ENCODE data around the gene SELE.

Gene SELE

GRCh38 chr1:169707912-169708604, 25.8 kb downstream of the SELE start:
- no CpG with 5 or more reads among the region's 9 CpGs for WGBS (ENCODE audit: extremely low coverage, insufficient coverage, low lambda C conversion rate)
- no peak overlapping the region for H3K23ac ChIP-seq (ENCODE audit: low read length)

GRCh38 chr1:169704797-169705196, 29.1 kb downstream of the SELE start:
- no peak for DNase-seq
- H3K56ac ChIP-seq (ENCODE audit: low read length): no peak overlapping the region
- no peaks in the 10 kb centered on the region for H3K79me2 ChIP-seq (ENCODE audit: control insufficient read depth, insufficient read depth, low read length)
- no peak overlapping the region for H2BK15ac ChIP-seq (replicated peaks; ENCODE audit: low read depth)
- H3K27ac ChIP-seq (ENCODE audit: low read depth, low read length): no peak overlapping the region
- H2BK5ac ChIP-seq (ENCODE audit: low read length): no peak overlapping the region
- H3K9ac ChIP-seq (ENCODE audit: low read length): no peak overlapping the region
- H3K4me3 ChIP-seq (ENCODE audit: low read length): no peak overlapping the region
- no CpG with 5 or more reads among the region's 2 CpGs for WGBS (ENCODE audit: extremely low coverage, insufficient coverage, low lambda C conversion rate)
- peaks cover 2% of the 10 kb centered on the region for H3K4me1 ChIP-seq (ENCODE audit: control insufficient read depth, low read depth, low read length)
- H3K27me3 ChIP-seq (ENCODE audit: insufficient read depth, low read length, poor library complexity): no peaks in the 10 kb centered on the region
- no peak overlapping the region for H3K4ac ChIP-seq (ENCODE audit: low read depth, low read length)
- H4K8ac ChIP-seq (ENCODE audit: low read depth, low read length): no peak overlapping the region
- H3K18ac ChIP-seq (ENCODE audit: low read length): no peak overlapping the region
- no peak overlapping the region for H2BK120ac ChIP-seq (ENCODE audit: low read depth, low read length)
- no peaks in the 10 kb centered on the region for H3K36me3 ChIP-seq (ENCODE audit: control insufficient read depth, insufficient read depth, low read length)
- H2AK5ac ChIP-seq (ENCODE audit: low read length): no peak overlapping the region
- no peak overlapping the region for H3K4me2 ChIP-seq (ENCODE audit: low read length)
- H3K79me1 ChIP-seq (ENCODE audit: low read length): no peaks in the 10 kb centered on the region
- H3K23ac ChIP-seq (ENCODE audit: low read length): no peak overlapping the region
- H4K5ac ChIP-seq (ENCODE audit: low read length): no peak overlapping the region

More at GRCh38 chr1:169707912-169708604, 25.8 kb downstream of the SELE start:
- no peak overlapping the region for H2BK15ac ChIP-seq (replicated peaks; ENCODE audit: low read depth)
- H3K4me3 ChIP-seq (ENCODE audit: low read length): no peak overlapping the region
- no peak overlapping the region for H3K9ac ChIP-seq (ENCODE audit: low read length)
- no peaks in the 10 kb centered on the region for H3K36me3 ChIP-seq (ENCODE audit: control insufficient read depth, insufficient read depth, low read length)
- H2BK5ac ChIP-seq (ENCODE audit: low read length): no peak overlapping the region
- H4K5ac ChIP-seq (ENCODE audit: low read length): no peak overlapping the region
- H2AK5ac ChIP-seq (ENCODE audit: low read length): no peak overlapping the region
- H3K4me1 ChIP-seq (ENCODE audit: control insufficient read depth, low read depth, low read length): peaks cover 4% of the 10 kb centered on the region
- H3K56ac ChIP-seq (ENCODE audit: low read length): no peak overlapping the region
- H3K79me1 ChIP-seq (ENCODE audit: low read length): no peaks in the 10 kb centered on the region
- H3K79me2 ChIP-seq (ENCODE audit: control insufficient read depth, insufficient read depth, low read length): no peaks in the 10 kb centered on the region
- H2BK120ac ChIP-seq (ENCODE audit: low read depth, low read length): no peak overlapping the region
- no peak for DNase-seq
- H3K27ac ChIP-seq (ENCODE audit: low read depth, low read length): no peak overlapping the region
- no peak overlapping the region for H3K4me2 ChIP-seq (ENCODE audit: low read length)
- no peak overlapping the region for H4K8ac ChIP-seq (ENCODE audit: low read depth, low read length)
- no peak overlapping the region for H3K4ac ChIP-seq (ENCODE audit: low read depth, low read length)
- H3K27me3 ChIP-seq (ENCODE audit: insufficient read depth, low read length, poor library complexity): no peaks in the 10 kb centered on the region
- H3K18ac ChIP-seq (ENCODE audit: low read length): no peak overlapping the region

GRCh38 chr1:169701261-169702005, 32.4 kb downstream of the SELE start:
- no CpG with 5 or more reads among the region's 2 CpGs for WGBS (ENCODE audit: extremely low coverage, insufficient coverage, low lambda C conversion rate)
- H2BK15ac ChIP-seq (replicated peaks; ENCODE audit: low read depth): no peak overlapping the region
- H3K79me1 ChIP-seq (ENCODE audit: low read length): no peaks in the 10 kb centered on the region
- H2AK5ac ChIP-seq (ENCODE audit: low read length): no peak overlapping the region
- H3K9ac ChIP-seq (ENCODE audit: low read length): no peak overlapping the region
- no peaks in the 10 kb centered on the region for H3K27me3 ChIP-seq (ENCODE audit: insufficient read depth, low read length, poor library complexity)
- no peak overlapping the region for H3K56ac ChIP-seq (ENCODE audit: low read length)
- no peak overlapping the region for H4K8ac ChIP-seq (ENCODE audit: low read depth, low read length)
- H3K36me3 ChIP-seq (ENCODE audit: control insufficient read depth, insufficient read depth, low read length): no peaks in the 10 kb centered on the region
- no peak overlapping the region for H4K5ac ChIP-seq (ENCODE audit: low read length)
- H3K4me3 ChIP-seq (ENCODE audit: low read length): no peak overlapping the region
- H2BK120ac ChIP-seq (ENCODE audit: low read depth, low read length): no peak overlapping the region
- no peak overlapping the region for H3K18ac ChIP-seq (ENCODE audit: low read length)
- H3K79me2 ChIP-seq (ENCODE audit: control insufficient read depth, insufficient read depth, low read length): no peaks in the 10 kb centered on the region
- H3K4me2 ChIP-seq (ENCODE audit: low read length): no peak overlapping the region
- no peak overlapping the region for H3K4ac ChIP-seq (ENCODE audit: low read depth, low read length)
- no peak overlapping the region for H3K23ac ChIP-seq (ENCODE audit: low read length)
- DNase-seq: no peak
- no peak overlapping the region for H2BK5ac ChIP-seq (ENCODE audit: low read length)
- peaks cover 2% of the 10 kb centered on the region for H3K4me1 ChIP-seq (ENCODE audit: control insufficient read depth, low read depth, low read length)
- H3K27ac ChIP-seq (ENCODE audit: low read depth, low read length): no peak overlapping the region

GRCh38 chr1:169699707-169700106, 34.2 kb downstream of the SELE start:
- no peak overlapping the region for H3K23ac ChIP-seq (ENCODE audit: low read length)
- no peak overlapping the region for H3K4me2 ChIP-seq (ENCODE audit: low read length)
- H3K27me3 ChIP-seq (ENCODE audit: insufficient read depth, low read length, poor library complexity): no peaks in the 10 kb centered on the region
- no peak overlapping the region for H3K27ac ChIP-seq (ENCODE audit: low read depth, low read length)
- no peak overlapping the region for H3K4me3 ChIP-seq (ENCODE audit: low read length)
- no peak overlapping the region for H2BK15ac ChIP-seq (replicated peaks; ENCODE audit: low read depth)
- H3K4ac ChIP-seq (ENCODE audit: low read depth, low read length): no peak overlapping the region
- H2BK5ac ChIP-seq (ENCODE audit: low read length): no peak overlapping the region
- H3K18ac ChIP-seq (ENCODE audit: low read length): no peak overlapping the region
- H4K8ac ChIP-seq (ENCODE audit: low read depth, low read length): no peak overlapping the region
- no peaks in the 10 kb centered on the region for H3K36me3 ChIP-seq (ENCODE audit: control insufficient read depth, insufficient read depth, low read length)
- WGBS (ENCODE audit: extremely low coverage, insufficient coverage, low lambda C conversion rate): no CpG with 5 or more reads among the region's 3 CpGs
- no peak overlapping the region for H2BK120ac ChIP-seq (ENCODE audit: low read depth, low read length)
- no peak for DNase-seq
- no peak overlapping the region for H3K9ac ChIP-seq (ENCODE audit: low read length)
- no peaks in the 10 kb centered on the region for H3K79me1 ChIP-seq (ENCODE audit: low read length)
- no peak overlapping the region for H4K5ac ChIP-seq (ENCODE audit: low read length)
- no peaks in the 10 kb centered on the region for H3K4me1 ChIP-seq (ENCODE audit: control insufficient read depth, low read depth, low read length)
- H3K56ac ChIP-seq (ENCODE audit: low read length): no peak overlapping the region
- H2AK5ac ChIP-seq (ENCODE audit: low read length): no peak overlapping the region
- no peaks in the 10 kb centered on the region for H3K79me2 ChIP-seq (ENCODE audit: control insufficient read depth, insufficient read depth, low read length)

GRCh38 chr1:169698976-169699375, 34.9 kb downstream of the SELE start:
- no peak overlapping the region for H3K9ac ChIP-seq (ENCODE audit: low read length)
- no peak overlapping the region for H4K5ac ChIP-seq (ENCODE audit: low read length)
- H2AK5ac ChIP-seq (ENCODE audit: low read length): no peak overlapping the region
- H3K36me3 ChIP-seq (ENCODE audit: control insufficient read depth, insufficient read depth, low read length): no peaks in the 10 kb centered on the region
- H3K79me1 ChIP-seq (ENCODE audit: low read length): no peaks in the 10 kb centered on the region
- DNase-seq: no peak
- no peak overlapping the region for H3K4me3 ChIP-seq (ENCODE audit: low read length)
- WGBS (ENCODE audit: extremely low coverage, insufficient coverage, low lambda C conversion rate): no CpG with 5 or more reads among the region's 3 CpGs
- no peaks in the 10 kb centered on the region for H3K4me1 ChIP-seq (ENCODE audit: control insufficient read depth, low read depth, low read length)
- H3K79me2 ChIP-seq (ENCODE audit: control insufficient read depth, insufficient read depth, low read length): no peaks in the 10 kb centered on the region
- H3K4ac ChIP-seq (ENCODE audit: low read depth, low read length): no peak overlapping the region
- H3K27ac ChIP-seq (ENCODE audit: low read depth, low read length): no peak overlapping the region
- no peak overlapping the region for H3K18ac ChIP-seq (ENCODE audit: low read length)
- no peak overlapping the region for H2BK15ac ChIP-seq (replicated peaks; ENCODE audit: low read depth)
- H4K8ac ChIP-seq (ENCODE audit: low read depth, low read length): no peak overlapping the region
- no peak overlapping the region for H2BK5ac ChIP-seq (ENCODE audit: low read length)
- H3K4me2 ChIP-seq (ENCODE audit: low read length): no peak overlapping the region
- H3K27me3 ChIP-seq (ENCODE audit: insufficient read depth, low read length, poor library complexity): no peaks in the 10 kb centered on the region
- H2BK120ac ChIP-seq (ENCODE audit: low read depth, low read length): no peak overlapping the region
- no peak overlapping the region for H3K56ac ChIP-seq (ENCODE audit: low read length)
- H3K23ac ChIP-seq (ENCODE audit: low read length): no peak overlapping the region
